HL-60 (cell line): ENCODE results near the gene LRCH2.

ENCODE experiments used
- DNase-seq, 2 experiments: peaks; one replicate each; pipeline ENCODE4 v3.0.0-alpha.2; 2010 to 2020; ENCODE audit warnings: low read depth in 1 of 2, low spot score in 1 of 2
- H3K27ac ChIP-seq: fragments of 250-450 bp; sonication (Bioruptor Pico); replicated peaks from 2 replicates; pipeline ENCODE4 v1.5.1; 2020; ENCODE audit warnings: mild to moderate bottlenecking, moderate library complexity
- H3K27me3 ChIP-seq: fragments of 250-450 bp; sonication (Bioruptor Pico); 2 replicates; pipeline ENCODE4 v1.5.1; 2021; ENCODE audit warnings: mild to moderate bottlenecking, moderate library complexity; ENCODE audit not compliant: insufficient read depth, poor library complexity, severe bottlenecking
- H3K4me3 ChIP-seq: replicated peaks from 2 replicates; pipeline ENCODE4 v1.5.1; 2011; ENCODE audit warnings: mild to moderate bottlenecking, control low read depth, low read length; ENCODE audit not compliant: insufficient read depth
- CTCF ChIP-seq: IDR thresholded peaks from one replicate; pipeline ENCODE4 v1.5.1; 2011; ENCODE audit warnings: low read length, control low read depth, inconsistent platforms; ENCODE audit not compliant: insufficient read depth
- GABPA ChIP-seq: IDR thresholded peaks from 2 replicates; pipeline ENCODE4 v1.6.1; 2012; ENCODE audit warnings: low read depth
- POLR2AphosphoS5 ChIP-seq: IDR thresholded peaks from 2 replicates; pipeline ENCODE4 v1.6.1; 2012; ENCODE audit warnings: low read depth
- REST ChIP-seq: IDR thresholded peaks from 2 replicates; pipeline ENCODE4 v1.6.1; 2012; ENCODE audit warnings: low read depth; ENCODE audit not compliant: insufficient replicate concordance
- SPI1 ChIP-seq: IDR thresholded peaks from 2 replicates; pipeline ENCODE4 v1.6.1; 2012; ENCODE audit warnings: low read depth, mild to moderate bottlenecking, borderline replicate concordance
- long read RNA-seq: library from polyadenylated mRNA; unstranded; transcript quantifications from one replicate; pipeline ENCODE4 v2.0.0, GENCODE V29; 2020

LRCH2 gene
- long read RNA-seq, result 0 reads

GRCh38 chrX:115233497-115234455, at the start of gene LRCH2:
Gene LRCH2 (minus strand): TSS chrX:115234096. CDS start chrX:115234041, 55 bp downstream.
- H3K4me3 ChIP-seq, result no peak within 1 kb of the TSS
- no peak for DNase-seq
- TF ChIP-seq SPI1 (no peak), CTCF (no peak), POLR2AphosphoS5 (no peak), GABPA (no peak), REST (no peak)
- H3K27ac ChIP-seq, result no peak within 1 kb of the TSS
- H3K27me3 ChIP-seq, result peaks cover 13% of the 10 kb centered on the region

- TF ChIP-seq SPI1 (no peak), GABPA (no peak), REST (no peak), CTCF (no peak), POLR2AphosphoS5 (no peak)
- no peak overlapping the region for H3K4me3 ChIP-seq
- no peak for DNase-seq
- no peak overlapping the region for H3K27ac ChIP-seq
- no peaks in the 10 kb centered on the region for H3K27me3 ChIP-seq
Measured at GRCh38 chrX:115269051-115269683, 35.3 kb upstream of the LRCH2 start.

DNA sequence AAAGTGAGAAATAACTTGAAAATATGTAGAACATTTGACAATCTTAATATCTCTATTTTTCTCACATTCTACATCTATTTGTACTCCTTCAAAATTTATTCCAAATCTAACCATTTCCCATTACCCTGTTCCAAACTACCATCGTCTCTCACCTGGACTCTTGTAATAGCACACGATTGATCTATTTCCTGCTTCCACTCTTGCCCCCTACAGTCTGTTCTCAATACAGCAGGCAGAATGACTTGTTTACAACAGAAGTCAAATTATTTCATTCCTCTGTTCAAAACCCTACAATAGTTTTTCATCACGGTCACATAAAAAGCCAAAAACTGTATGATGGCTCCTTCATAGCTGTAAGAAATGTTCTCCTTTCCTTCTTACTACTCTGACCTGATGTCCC, 34.5 kb upstream of the LRCH2 start:
- TF ChIP-seq CTCF (no peak), GABPA (no peak), REST (no peak), POLR2AphosphoS5 (no peak), SPI1 (no peak)
- no peak overlapping the region for H3K4me3 ChIP-seq
- H3K27me3 ChIP-seq, result no peaks in the 10 kb centered on the region
- H3K27ac ChIP-seq, result no peak overlapping the region
- no peak for DNase-seq
